ENCODE results near the gene NSMF.
"Not testable (repeated sequence)": the region's sequence is repeated elsewhere in the genome, so short reads cannot be mapped to it uniquely, and the experiment has no call there.

Gene NSMF

GRCh38 chr9:137474271-137474670 is 15.1 kb upstream of the NSMF start:
- no peak overlapping the region for H3K27ac Mint-ChIP-seq
- peaks cover 44% of the 10 kb centered on the region for H3K9me3 Mint-ChIP-seq
- no peak for DNase-seq
- TF ChIP-seq, protein P1, sequence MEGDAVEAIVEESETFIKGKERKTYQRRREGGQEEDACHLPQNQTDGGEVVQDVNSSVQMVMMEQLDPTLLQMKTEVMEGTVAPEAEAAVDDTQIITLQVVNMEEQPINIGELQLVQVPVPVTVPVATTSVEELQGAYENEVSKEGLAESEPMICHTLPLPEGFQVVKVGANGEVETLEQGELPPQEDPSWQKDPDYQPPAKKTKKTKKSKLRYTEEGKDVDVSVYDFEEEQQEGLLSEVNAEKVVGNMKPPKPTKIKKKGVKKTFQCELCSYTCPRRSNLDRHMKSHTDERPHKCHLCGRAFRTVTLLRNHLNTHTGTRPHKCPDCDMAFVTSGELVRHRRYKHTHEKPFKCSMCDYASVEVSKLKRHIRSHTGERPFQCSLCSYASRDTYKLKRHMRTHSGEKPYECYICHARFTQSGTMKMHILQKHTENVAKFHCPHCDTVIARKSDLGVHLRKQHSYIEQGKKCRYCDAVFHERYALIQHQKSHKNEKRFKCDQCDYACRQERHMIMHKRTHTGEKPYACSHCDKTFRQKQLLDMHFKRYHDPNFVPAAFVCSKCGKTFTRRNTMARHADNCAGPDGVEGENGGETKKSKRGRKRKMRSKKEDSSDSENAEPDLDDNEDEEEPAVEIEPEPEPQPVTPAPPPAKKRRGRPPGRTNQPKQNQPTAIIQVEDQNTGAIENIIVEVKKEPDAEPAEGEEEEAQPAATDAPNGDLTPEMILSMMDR (IDR thresholded peaks at IDR 0.05), result no peak
- H3K27me3 Mint-ChIP-seq (ENCODE audit: low read depth, poor library complexity), result peaks cover 18% of the 10 kb centered on the region
- peaks cover 24% of the 10 kb centered on the region for H3K36me3 Mint-ChIP-seq (ENCODE audit: low read depth)
- H3K4me3 Mint-ChIP-seq, result no peak overlapping the region
- H3K4me1 Mint-ChIP-seq, result peaks cover 2% of the 10 kb centered on the region

DNA sequence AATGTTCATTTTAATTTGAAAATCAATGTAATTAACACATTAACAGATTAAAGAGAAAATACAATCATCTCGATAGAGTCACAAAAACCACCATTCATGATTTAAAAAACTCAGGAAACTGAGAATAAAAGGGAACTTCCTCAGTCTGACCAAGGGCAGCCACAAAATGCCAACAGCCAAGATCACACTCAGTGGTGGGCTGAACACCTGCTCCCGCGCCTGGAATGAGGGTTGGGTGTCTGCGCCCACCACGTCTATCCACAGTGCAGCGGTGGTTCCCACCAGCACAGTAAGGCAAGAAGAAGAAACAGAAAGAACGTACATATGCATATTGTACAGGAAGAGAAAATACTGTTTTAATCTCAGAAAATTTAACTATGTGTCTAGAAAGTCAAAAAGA is 11.7 kb upstream of the NSMF start:
- no peak overlapping the region for H3K4me3 Mint-ChIP-seq
- no peak overlapping the region for H3K27ac Mint-ChIP-seq
- peaks cover 3% of the 10 kb centered on the region for H3K4me1 Mint-ChIP-seq
- H3K27me3 Mint-ChIP-seq (ENCODE audit: low read depth, poor library complexity), result peaks cover 34% of the 10 kb centered on the region
- no peak for DNase-seq
- TF ChIP-seq, protein P1 (IDR thresholded peaks at IDR 0.05), result no peak
- H3K36me3 Mint-ChIP-seq (ENCODE audit: low read depth), result peaks cover 19% of the 10 kb centered on the region
- H3K9me3 Mint-ChIP-seq, result peaks cover 36% of the 10 kb centered on the region

GRCh38 chr9:137467896-137468295 is 8.8 kb upstream of the NSMF start:
- TF ChIP-seq, protein P1 (IDR thresholded peaks at IDR 0.05), result no peak
- no peak for DNase-seq
- Mint-ChIP-seq H3K36me3 (ENCODE audit: low read depth) (peaks cover 2% of the 10 kb centered on the region), H3K4me1 (peaks cover 4% of the 10 kb centered on the region), H3K4me3 (no peak overlapping the region), H3K27ac (no peak overlapping the region), H3K27me3 (ENCODE audit: low read depth, poor library complexity) (peaks cover 33% of the 10 kb centered on the region), H3K9me3 (peaks cover 8% of the 10 kb centered on the region)

DNA sequence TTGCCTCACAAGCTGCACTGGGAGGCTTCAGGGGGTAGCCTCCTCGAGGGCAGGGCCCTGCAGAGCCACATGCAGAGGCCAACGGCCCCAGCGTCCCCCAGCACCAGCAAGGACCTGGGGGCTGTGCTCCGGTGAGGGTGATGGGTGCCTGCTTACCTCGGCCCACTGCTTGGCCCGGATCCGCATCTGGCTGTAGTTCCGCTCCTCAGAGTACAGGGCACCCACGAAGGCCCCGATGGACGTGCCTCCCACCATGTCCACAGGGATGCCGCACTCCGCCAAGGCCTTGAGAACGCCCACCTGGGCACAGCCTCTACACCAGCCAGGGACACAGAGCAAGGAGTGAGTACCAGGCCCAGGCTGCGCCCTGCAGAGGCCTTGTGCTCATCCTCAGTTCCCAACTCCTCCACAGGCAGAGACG is 8.0 kb upstream of the NSMF start:
- TF ChIP-seq, protein P1 (IDR thresholded peaks at IDR 0.05), result no peak
- Mint-ChIP-seq H3K4me1 (peaks cover 4% of the 10 kb centered on the region), H3K4me3 (no peak overlapping the region), H3K27ac (no peak overlapping the region), H3K27me3 (ENCODE audit: low read depth, poor library complexity) (peaks cover 36% of the 10 kb centered on the region), H3K9me3 (peaks cover 5% of the 10 kb centered on the region), H3K36me3 (ENCODE audit: low read depth) (no peaks in the 10 kb centered on the region)
- DNase-seq, result no peak

GRCh38 chr9:137466389-137467085 is 7.4 kb upstream of the NSMF start:
- not testable (repeated sequence) for H3K4me1 Mint-ChIP-seq; H3K36me3 Mint-ChIP-seq (ENCODE audit: low read depth); H3K4me3 Mint-ChIP-seq; H3K9me3 Mint-ChIP-seq; DNase-seq
- H3K27ac Mint-ChIP-seq, result peak overlapping the region; percentile 69
- peaks cover 34% of the 10 kb centered on the region for H3K27me3 Mint-ChIP-seq (ENCODE audit: low read depth, poor library complexity)

DNA sequence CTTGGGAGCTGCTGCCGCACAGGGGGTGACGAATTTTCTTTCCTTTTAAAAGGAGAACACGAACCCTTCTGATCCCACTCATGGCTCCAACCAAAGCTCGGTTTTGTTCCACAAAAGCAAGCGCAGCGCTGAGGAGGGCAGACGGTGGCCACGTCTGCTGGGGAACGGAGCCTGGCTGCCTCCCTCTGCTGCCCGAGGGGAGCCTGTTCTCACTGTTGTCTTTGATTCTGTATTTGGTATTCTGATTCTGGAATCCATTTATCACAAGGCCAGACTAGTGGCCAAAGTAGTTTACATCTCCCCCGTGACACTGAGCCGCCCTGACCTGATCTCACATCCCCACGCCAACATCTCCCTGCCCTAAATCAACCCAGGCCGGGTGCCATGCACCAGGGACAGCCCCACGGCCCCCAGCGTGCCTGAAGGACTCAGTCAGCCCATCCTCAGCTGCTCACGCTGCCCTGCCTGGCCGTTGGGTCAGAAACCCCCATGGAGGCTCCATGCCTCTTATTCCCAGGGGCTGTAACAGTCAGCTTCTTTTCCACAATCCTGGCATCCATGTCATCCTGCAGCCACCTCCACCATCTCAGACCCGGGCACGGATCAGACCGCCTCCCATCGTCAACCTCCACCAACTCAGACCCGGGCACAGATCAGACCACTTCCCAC is 6.7 kb upstream of the NSMF start:
- Mint-ChIP-seq H3K4me3 (no peak overlapping the region), H3K4me1 (peaks cover 4% of the 10 kb centered on the region), H3K27me3 (ENCODE audit: low read depth, poor library complexity) (peaks cover 39% of the 10 kb centered on the region), H3K9me3 (no peaks in the 10 kb centered on the region), H3K36me3 (ENCODE audit: low read depth) (no peaks in the 10 kb centered on the region), H3K27ac (peak overlapping the region; percentile 69)
- TF ChIP-seq, protein P1 (IDR thresholded peaks at IDR 0.05), result no peak
- DNase-seq, result no peak
